MV-4-11 (cell line): ENCODE data around the gene KIF26A.
A peak's percentile ranks its signal among the peaks of the same experiment; 100 is the strongest.

Experiments used
- DNase-seq: peaks from one replicate; lab custom pipeline; 2025; lab: John Stamatoyannopoulos, UW

The KIF26A gene

DNA sequence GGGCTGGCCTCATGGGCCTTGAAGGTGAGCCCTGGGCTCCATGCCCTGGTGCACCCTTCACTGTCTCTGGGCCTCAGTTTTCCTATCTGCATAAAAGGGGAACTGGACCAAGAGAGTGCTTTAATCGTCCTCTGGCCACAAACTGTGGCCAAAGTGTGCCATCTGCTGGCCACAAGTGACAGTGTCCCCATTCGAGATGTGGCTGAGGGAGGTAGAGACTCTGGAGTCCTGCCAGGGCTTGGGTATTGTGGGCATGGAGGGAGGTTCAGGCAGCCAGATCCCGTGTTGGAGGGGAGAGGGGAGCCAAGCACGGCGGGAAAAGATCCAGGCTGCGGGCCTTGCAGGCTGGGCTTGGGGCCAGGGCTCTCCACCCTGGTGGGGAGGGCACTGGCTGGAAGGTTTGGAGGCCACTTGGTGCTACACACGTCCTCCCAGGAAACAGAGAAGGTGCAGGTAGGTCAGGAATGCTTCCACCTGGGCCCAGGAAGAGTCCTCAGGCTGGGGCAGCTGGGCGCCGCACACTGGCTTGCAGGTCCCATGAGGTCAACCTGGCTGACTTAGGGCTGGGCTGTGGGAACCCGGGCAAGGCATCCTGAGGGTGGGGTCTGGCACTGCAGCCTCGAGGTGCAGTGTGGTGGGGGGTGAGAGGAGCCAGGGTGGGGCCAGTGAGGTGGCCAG lies 7.3 kb upstream of the KIF26A start:
- peak; percentile 19 for DNase-seq

DNA sequence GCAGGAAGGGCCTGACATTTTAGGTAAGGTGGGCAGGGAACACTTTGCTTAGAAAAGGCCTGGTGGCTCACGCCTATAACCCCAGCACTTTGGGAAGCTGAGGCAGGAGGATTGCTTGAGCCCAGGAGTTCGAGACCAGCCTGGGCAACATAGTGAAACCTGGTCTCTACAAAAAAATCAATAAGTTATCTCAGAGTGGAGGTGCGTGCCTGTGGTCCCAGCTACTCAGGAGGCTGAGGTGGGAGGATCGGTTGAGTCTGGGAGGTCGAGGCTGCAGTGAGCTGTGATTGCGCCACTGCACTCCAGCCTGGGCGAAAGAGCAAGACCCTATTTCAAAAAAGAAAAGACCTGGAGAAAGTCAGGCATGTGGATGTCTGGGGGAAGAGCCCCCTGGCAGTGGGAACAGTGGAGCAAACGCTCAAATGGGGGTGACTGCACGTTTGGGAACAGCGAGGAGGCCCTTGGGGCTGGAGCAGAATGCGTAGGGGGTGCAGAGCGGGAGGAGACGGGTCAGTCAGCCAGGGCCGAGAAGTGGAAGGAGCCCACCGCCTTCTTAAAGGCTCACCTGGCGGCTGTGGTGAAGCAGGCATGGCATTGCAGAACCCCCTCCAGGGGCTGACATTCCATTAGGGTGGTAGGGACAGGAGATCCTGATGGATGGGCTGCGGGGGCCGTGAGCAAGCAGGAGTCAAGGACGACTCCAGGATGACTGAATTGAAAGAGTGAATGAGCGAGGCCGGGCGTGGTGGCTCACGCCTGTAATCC lies 6.2 kb upstream of the KIF26A start:
- no peak for DNase-seq

DNA sequence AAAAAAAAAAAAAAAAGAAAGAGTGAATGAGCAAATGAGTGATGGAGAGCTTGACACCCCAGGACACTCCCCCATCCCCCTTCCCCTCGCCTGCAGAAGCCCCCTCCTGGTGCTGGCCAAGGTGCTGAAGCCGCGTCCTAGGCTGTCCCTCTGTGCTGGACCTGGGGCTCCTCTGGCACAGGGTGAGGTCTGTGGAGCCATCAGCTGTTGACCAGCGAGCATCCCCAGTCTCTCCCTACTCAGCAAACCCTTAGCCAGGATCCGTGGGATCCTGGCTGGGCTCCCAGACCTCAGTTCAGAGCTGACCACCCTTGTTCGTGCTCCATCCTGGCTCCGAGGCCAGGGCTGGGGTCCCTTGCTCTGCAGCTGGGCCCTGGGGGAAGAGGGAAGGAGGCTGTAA lies 5.4 kb upstream of the KIF26A start:
- no peak for DNase-seq

DNA sequence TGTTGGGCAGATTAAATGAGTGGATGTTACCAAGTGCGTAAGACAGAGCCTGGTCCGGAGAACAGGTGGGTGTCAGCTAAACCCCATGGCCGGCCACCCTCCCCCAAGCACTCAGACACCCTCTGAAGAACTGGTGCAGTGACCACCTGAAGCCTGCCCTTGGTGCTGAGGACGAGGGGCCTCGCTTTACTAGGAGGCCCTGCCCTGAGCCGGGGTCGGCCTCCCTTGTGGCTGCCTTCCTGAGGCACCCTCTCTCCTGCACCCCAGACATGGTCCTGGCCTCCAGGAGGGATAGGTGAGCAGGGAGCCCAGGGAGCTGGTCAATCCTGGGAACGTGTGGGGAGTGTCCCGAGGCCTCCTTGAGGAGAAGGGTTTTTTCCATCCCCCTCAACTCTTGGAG lies 4.9 kb upstream of the KIF26A start:
- DNase-seq: no peak

DNA sequence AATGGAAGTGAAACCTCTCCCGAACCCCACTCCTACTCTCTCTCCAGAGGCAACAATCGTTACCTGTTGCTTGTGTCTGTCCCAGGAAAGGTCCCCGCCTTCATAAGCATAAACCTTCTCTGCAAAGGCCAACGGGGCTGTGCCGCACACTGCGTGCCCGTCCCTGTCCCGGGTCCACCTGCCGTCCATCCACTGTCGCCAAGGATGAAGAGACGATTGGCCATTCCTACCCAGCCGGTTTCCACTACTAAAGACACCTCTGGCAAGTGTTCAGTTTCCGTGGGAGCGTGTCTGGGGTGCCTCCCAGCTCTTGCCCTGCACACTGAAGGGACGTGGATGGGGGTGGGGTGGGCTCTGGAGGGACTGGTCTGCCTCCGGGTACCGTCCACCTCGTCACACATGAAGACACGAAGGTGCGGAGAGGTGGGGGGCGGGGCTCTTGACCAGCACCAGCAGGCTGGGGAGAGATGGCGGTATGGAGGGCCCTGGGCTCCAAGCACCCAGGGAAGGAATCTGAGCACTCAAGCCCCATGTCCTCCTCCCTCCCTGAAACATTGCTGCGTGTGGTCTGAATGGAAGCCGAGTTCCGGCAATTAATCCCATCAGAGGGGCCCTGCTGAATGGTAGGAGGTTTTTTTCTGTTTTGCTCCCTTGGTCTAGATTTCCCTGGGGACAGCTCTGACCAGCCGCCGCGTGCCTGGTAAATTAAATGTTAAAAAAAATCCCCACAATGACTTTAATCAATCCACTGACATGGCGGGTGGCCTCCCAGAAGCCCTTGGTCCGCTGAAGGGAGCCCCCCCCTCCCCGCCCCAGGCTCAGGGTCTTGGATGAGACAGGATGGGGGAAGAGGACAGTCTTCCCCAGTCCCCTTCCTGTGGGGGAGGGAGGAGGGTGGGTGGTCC lies 4.1 kb upstream of the KIF26A start:
- no peak for DNase-seq

DNA sequence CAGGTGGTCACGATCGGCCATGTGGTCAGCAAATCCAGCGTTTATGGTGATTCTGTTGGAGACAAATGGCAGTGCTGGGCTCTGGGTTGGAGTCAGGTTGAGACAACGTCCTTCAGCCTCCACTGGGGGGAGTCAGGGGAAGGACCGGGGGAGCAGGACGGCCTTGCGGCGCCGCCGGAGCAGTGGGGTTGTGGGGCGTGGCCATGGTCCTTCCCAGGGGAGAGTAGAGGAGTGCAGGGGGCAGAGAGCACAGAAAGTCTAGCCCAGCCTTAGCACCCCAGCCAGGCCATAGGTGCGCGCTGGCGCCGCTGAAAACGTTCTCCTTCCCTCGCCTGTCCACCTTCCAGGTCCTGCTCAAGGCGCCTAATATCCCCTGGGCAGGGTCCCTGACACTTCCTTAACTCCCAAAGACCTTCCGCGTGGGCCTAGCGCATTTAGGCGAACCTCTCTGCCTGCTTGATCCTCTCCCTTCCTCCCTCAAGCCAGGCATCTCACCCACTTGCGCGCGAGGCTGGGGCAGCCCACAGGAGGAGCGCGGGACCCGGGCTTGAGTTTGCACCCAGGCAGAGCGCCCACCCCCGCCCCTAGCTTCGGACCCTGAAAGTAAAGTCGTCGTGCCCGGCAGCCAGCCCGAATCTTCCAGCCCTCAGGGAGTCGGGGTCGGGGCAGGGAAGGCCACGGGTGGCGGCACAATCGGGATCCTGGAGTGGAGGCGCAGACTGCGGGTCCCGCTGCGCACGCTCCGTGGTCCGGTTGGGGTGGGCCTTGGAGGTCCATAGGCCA lies 3.1 kb upstream of the KIF26A start:
- DNase-seq: no peak

DNA sequence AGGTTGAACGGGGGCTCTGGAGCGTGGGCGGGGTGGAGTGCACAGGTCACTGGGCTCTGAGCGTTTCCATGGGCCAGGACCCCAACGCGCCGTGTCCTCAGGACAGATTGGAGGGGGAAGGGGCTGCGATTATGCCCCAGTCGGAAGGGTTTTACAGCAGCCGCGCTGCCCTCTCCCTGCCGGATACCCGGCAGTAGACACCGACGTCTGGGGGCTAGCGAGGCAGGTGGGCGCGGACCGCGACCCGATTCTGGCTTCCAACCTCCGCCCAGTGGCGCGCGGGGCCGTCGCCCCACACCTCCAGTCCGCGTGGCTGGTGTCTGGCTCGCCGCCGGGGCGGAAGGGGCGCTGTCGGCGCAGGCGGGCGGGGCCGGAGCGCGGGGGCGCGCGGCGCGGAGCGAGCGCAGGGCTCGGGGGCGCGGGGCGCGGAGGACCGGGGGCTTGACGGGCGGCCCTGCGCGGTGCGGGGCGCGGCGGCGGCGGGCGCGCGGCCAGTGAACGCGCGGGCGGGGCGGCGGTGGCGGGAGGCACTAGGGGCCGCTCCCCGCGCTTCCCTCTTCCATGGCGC lies 2.4 kb upstream of the KIF26A start:
- no peak for DNase-seq

DNA sequence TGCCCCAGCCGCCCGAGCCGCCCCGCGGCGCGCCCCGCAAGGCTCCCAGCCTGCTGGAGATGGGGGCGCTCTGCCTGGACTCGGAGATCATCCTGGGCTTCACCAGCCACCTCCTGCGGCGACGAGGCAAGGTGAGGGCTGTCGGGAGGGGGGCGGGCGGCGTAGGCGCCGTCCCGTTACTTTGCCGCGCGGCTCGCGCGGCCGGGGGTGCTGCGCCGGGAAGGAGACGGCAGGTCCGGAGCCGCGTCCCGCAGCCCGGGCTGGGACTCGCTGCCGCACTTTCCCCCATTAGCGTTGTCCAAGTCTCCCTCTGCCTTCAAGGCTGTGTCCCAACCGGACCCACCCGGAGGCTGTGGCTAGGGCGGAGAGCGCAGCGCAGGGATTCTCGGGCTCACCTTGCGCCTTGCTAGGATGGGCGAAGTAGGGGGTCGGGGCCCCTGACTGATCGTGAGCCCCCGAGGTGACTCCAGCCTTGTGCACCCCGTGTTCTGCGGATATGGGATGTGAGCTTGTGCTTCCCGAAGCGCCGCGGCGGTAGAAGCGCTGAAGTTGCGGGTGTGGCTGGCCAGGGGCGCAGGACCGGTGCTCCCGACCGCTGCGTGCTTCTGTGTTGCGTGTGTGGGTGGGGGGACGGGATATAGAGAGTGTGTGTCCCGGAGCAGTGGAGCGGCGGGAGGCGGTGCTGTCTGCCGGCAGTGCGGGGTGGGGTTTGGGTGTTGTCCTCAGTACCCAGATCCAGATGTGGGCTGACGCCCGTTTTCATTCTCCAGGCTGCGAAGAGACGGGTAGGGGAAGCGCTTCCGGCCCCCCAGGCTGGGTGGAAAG lies 1.7 kb upstream of the KIF26A start:
- no peak for DNase-seq

DNA sequence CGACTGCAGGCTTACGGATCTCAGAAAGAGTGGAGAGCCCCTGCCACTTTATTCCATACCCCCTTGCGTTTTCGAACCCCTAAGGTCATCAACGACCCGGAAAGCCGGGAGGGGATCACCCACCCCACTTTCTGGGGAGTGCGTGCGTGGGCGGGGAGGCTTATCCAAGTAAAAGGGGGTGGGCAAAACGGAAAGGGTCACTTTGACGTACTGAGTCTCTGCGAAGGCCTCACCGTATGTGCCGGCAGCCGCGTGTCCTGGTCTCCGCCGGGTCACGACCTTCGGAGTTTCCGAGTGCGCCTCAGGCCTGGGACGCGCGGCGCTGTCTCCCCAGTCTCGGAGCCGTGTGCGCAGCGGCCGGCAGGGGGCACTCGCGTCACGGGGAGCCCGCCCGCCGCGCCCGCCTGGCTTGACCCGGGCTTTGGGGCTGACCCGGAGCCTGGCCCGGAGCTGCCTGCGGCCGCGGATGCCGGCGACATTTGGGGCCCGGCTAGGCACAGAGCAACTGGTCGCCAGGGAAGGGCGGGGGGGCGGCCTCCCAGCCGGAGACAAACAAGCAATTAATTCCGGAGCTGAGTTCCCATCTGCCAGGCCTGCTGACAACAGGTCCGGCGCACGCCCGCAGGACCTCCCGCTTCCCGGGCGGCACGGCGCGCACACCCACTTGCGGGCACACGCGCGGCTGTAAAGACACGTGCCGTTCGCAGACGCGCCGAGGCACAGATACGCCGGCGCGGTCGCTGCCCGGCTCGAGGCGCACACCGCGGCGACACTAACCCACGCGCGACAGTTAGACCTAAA lies 890 bp upstream of the KIF26A start:
- DNase-seq: peak; percentile 21

DNA sequence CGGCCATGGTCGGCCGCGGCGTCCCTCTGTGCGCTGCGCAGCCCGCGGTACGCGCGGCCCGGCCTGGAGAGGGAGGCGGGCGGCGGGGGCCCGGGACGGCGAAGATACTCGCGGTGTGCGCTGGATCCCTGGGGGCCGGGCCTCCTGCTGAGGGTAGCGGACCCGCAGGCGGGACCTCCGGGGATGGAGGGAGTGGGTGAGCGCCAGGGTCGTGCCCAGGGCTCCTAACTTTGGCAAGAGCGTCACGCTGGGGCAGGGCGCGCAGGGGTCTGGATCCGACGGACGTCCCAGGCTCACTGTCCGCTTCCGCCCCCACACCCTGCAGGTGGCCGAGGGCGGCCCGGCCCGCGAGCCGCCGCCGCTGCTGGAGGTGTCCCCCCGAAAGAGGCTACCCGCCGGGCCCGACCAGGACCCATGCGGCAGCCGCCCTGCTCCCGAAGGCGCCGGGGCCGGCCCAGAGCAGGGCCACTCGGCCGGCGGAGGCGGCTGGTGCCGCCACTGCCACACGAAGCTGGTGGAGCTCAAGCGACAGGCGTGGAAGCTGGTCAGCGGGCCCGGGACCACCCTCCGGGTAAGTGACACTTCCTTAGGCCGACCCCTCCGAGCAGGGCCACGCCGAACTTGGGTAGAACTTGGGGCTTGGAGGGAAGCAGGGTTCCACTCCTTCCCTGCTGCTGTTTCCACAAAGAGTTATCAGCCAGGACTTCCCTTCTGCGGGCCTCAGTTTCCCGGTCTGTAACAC lies 502 bp downstream of the KIF26A start:
- DNase-seq: no peak

DNA sequence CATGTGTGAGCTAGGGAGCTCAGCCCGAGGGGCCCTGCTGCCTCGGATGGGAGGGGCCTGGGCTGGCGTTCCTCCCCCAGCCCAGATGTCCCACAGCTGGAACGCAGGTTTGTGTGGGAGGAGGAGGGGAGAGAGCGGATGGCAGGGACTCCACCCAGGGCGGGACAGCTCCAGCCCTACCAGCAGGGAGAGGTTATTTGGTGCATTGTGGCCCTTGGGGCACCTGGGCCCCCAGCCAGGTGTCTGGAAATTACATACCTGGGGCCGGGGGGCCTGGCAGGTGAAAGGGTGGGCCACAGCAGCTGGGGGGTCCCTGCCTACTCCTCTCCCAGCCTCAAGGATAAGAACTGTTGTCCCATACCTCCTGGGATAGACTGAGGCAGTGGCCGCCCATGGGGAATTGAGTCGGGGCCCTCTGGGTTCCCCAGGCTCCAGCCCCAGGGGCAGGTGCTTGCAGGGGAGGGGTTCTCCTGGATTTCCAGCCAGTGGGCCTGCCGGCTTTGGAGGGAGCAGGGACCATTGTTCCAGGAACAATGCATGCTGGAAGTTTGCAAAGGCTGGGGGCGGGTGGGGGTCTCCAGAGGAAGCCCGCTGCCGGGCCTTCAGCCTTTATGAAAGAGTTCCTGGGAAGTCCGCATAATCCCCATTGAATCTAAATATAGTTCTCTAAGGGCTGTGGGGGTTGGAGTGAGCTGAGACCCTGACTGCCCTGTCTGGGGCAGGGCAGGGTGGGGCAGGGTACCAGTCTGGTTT lies 1.2 kb downstream of the KIF26A start:
- no peak for DNase-seq

DNA sequence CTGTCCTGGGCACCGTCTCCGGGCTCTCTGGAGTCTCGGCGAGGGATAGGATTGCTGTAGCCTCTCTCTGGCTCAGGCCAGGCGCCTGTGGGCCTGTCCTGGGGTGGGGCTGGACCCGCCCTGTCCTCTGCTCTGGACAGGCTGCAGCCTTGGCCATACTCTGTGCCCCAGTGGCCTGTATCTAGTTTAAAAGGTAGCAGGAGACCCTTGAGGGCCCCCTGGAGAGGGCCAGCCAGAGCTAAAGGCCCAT lies 1.8 kb downstream of the KIF26A start:
- no peak for DNase-seq

DNA sequence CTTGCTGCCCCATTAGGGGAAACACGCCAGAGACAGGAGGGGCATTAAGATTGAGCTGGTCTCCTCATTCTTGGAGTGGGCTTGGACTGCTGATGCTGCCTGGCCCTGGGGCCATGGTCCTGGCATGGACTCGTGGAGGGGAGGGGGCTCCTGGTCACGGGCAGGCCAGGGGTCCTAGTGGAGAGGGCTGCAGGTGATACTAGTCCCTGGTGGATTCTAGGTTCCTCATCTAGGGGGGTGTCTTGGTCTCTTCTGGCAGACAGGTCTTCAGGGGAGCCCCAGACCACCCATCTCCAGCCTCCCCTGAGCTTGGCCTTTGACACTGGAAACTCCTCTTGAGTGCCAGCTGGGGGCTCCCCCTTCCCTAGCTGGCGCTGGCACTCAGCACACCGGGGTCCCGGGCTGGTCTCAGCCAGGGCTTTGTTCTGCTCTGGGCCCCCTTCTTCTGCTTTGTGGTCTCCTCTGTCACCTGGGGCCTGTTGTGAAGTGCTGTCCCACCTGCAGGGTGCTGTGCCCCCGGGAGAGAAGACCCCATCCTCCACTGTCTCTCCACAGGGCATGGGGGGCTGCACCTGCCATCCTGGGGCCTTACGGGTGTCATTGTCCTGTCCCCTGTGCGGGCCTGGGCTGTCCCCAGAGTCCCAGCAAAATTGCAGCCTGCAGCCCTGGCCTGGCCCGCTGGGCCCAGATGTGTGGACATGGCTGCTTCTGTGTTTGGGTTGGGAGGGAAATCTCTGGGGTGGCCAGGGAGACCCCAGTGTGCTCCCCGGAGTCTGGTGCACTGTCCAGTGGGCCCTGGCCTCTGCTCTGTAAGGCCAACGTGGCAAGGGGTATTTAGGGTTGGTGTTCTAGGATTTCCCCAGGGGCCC lies 2.3 kb downstream of the KIF26A start:
- no peak for DNase-seq

DNA sequence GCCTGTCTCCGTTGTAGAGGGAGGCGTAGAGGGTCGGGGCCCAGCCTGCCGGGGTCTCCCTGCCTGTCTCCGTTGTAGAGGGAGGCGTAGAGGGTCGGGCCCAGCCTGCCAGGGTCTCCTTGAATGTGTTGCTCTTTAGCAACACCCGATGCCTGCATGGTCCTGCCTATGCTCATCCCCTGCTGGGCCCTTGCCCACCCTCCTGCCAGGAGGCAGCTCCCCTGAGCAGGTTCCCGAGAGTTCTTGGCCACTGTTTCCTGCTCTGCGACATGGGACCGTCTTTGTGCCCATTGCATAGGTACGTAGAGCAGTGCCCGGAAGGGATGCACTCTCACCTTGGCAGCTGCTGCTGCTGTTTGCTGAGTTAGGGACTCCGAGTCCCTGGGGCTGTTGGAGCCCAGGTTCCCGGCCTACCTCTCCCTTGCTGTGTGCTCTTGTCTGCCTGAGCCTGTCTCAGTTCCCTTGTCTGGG lies 3.3 kb downstream of the KIF26A start:
- no peak for DNase-seq

DNA sequence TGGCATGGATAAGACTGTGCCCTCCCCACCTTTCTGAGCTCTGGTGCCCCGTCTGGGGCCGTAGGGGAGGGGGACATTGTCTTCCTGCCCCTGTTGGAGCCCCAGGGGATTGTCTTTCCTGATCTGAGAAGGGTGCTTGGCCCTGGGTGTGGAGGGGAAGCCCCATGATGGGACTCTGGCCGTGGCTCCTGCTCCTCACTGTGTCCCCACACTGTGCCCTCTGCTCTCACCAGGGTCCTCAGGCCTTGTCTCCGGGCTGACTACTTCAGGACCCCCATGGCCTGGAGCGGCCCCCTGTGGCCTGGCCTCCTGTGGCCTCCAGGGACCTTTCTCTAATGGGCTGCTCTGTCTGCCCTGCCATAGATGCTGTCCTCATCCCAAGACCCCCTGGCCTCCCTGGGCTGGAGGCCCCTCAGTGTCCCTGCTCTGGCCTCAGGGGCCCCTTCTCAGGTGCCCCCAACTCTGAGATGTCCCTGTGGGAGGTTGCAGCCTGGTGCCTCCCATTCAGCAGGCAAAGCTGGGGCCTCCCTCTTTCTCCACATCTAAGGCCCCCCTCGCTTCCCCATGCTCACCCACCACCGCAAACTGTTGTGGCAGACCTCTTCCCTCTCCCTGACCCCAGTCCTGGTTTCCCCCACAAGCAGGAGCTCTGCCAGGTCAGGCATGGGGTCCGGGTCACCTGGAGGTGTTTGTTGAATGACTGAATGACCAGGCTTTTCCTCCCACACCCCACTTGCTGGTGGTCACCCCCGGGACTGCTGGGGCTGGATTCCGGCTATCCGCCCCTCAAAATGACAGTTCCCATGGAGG lies 4.0 kb downstream of the KIF26A start:
- no peak for DNase-seq

DNA sequence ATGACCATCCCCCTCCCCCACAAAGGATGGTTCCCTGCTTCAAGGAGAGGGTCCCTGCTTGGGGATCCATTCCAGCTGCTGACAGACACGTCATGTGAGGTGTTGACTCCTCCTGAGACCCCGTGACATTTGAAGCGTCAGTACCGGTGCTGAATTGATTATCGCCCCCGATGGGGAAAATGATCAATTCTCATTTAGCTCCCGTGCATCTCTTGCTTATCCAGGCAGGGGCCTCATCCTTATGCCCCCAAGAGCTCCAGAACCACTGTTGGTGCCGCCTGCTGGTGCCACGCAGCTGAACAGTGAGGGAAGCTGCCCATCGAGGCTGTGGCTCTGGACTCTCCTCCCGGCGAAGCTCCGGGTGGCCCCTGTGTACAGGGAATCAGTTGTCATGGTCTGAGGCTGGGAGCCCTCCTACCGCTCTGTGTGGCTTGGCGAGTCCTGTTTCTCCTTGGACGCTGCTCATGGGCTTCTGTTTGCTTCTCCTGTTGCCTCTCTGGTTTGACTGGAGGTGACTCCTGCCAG lies 4.6 kb downstream of the KIF26A start:
- DNase-seq: no peak
